PC-9 (cell line): ENCODE measurements around the gene SIPA1L3.

Experiments used
- CTCF ChIP-seq: fragments of 200-600 bp; sonication (generic); conservative IDR thresholded peaks from 2 replicates; pipeline ENCODE4 v1.6.1; 2017; ENCODE audit warnings: mixed run types, antibody characterized with exemption, mild to moderate bottlenecking, moderate library complexity
- EZH2 ChIP-seq: fragments of 200-600 bp; sonication (generic); IDR thresholded peaks from 2 replicates; pipeline ENCODE4 v1.8.0; 2017; ENCODE audit warnings: antibody characterized with exemption, low read depth

GRCh38 chr19:38034492-38034860 lies 127.5 kb downstream of the SIPA1L3 start:
- no peak for TF ChIP-seq EZH2
- TF ChIP-seq CTCF = no peak
